CD4-positive, alpha-beta T cell (primary cell): ENCODE results near the gene ZNF277. TPM values are rescaled to one million over a fixed set of nuclear protein-coding genes. Genes with fewer than 3 reads are reported as not detected.
"Not testable (repeated sequence)": the region's sequence is repeated elsewhere in the genome, so short reads cannot be mapped to it uniquely, and the experiment has no call there.

Experiments used
- ATAC-seq: fragments of 200-7000 bp; cut with Tn5 transposase; one replicate; pipeline ENCODE4 v1.10.0; 2022; ENCODE audit warnings: mild to moderate bottlenecking; ENCODE audit not compliant: poor library complexity
- CTCF ChIA-PET: fragments of 350-600 bp; sonication (Branson Sonifier 250); formaldehyde crosslinking; loops from one replicate; lab custom pipeline; 2021; ENCODE audit warnings: antibody characterized with exemption, inconsistent platforms; lab: Charles Lee
- POLR2A ChIA-PET: fragments of 350-600 bp; sonication (Branson Sonifier 250); formaldehyde crosslinking; loops from one replicate; lab custom pipeline; 2021; ENCODE audit warnings: antibody characterized with exemption, inconsistent platforms; lab: Charles Lee
- DNase-seq, 14 experiments: peaks; one replicate each; pipeline ENCODE4 v3.0.0-alpha.2; 2013 to 2020; ENCODE audit warnings: mixed read lengths in 2 of 14
- H3K27ac ChIP-seq, 2 donors: one replicate each; pipeline versions ENCODE4 v1.5.1 to v1.7.0; 2013; ENCODE audit warnings: low read length in 2 of 2, low read depth in 1 of 2, mild to moderate bottlenecking in 1 of 2
- H3K27me3 ChIP-seq, 2 experiments: 1 replicate in 1 of 2; 2 replicates in 1 of 2; pipeline versions ENCODE4 v1.6.1 to v1.7.0; 2013; ENCODE audit warnings: low read length in 2 of 2, control low read depth in 1 of 2, mild to moderate bottlenecking in 1 of 2, moderate library complexity in 1 of 2; ENCODE audit not compliant: insufficient read depth in 2 of 2, control insufficient read depth in 1 of 2
- H3K36me3 ChIP-seq: one replicate; pipeline ENCODE4 v1.6.1; 2013; ENCODE audit warnings: low read length, control low read depth; ENCODE audit not compliant: insufficient read depth
- H3K4me1 ChIP-seq: one replicate; pipeline ENCODE4 v1.6.1; 2013; ENCODE audit warnings: low read length, control low read depth; ENCODE audit not compliant: insufficient read depth
- H3K4me3 ChIP-seq: one replicate; pipeline ENCODE4 v1.5.1; 2013; ENCODE audit warnings: mild to moderate bottlenecking, low read length, moderate library complexity
- H3K9me3 ChIP-seq, 2 experiments: 1 replicate in 1 of 2; 2 replicates in 1 of 2; pipeline versions ENCODE4 v1.6.1 to v1.7.0; 2013; ENCODE audit warnings: low read length in 2 of 2, mild to moderate bottlenecking in 2 of 2, control low read depth in 1 of 2, moderate library complexity in 1 of 2; ENCODE audit not compliant: control insufficient read depth in 1 of 2, insufficient read depth in 1 of 2
- H3K27ac Mint-ChIP-seq: one replicate; pipeline ENCODE4 v1.8.0; 2020; ENCODE audit warnings: mixed read lengths
- H3K27me3 Mint-ChIP-seq: one replicate; pipeline ENCODE4 v1.8.0; 2021; ENCODE audit warnings: mixed read lengths
- H3K36me3 Mint-ChIP-seq: one replicate; pipeline ENCODE4 v1.8.0; 2021; ENCODE audit warnings: low read depth, mixed read lengths
- H3K4me1 Mint-ChIP-seq: one replicate; pipeline ENCODE4 v1.8.0; 2021; ENCODE audit warnings: low read depth, mixed read lengths
- H3K4me3 Mint-ChIP-seq: one replicate; pipeline ENCODE4 v1.8.0; 2020; ENCODE audit warnings: mild to moderate bottlenecking, mixed read lengths
- H3K9me3 Mint-ChIP-seq: one replicate; pipeline ENCODE4 v1.8.0; 2020; ENCODE audit warnings: mixed read lengths
- CTCF ChIP-seq: fragments of 200-600 bp; IDR thresholded peaks from one replicate; pipeline ENCODE4 v1.8.0; 2022; ENCODE audit warnings: antibody characterized with exemption, mild to moderate bottlenecking
- intact Hi-C, 2 experiments: fragments of 100-400 bp; cut with DNase I in 1 of 2; cut with micrococcal nuclease in 1 of 2; formaldehyde crosslinking; loops; one replicate each; pipeline versions ENCODE4 v1.15.1 to v1.9.0; 2023 to 2025; cut with DNase I, micrococcal nuclease
- total RNA-seq, 174 experiments: library from RNA in 2 of 174; stranded (reverse) in 2 of 174; gene quantifications; one replicate each; pipeline ENCODE4 v1.2.3 and lab custom pipeline; 2021 to 2026

ZNF277 gene
- total RNA-seq, 2 experiments from 2014 or later: 21.6 to 22.5 TPM

- no peaks in the 10 kb centered on the region for H3K27me3 Mint-ChIP-seq
- H3K36me3 Mint-ChIP-seq: peaks cover 38% of the 10 kb centered on the region
- POLR2A ChIA-PET: no interaction called here
- no peaks in the 10 kb centered on the region for H3K4me1 ChIP-seq
- TF ChIP-seq CTCF: no peak
- peaks cover 1% of the 10 kb centered on the region for H3K4me1 Mint-ChIP-seq
- H3K9me3 ChIP-seq: peaks cover 0 to 5% of the 10 kb centered on the region in 2 experiments
- CTCF ChIA-PET: no interaction called here
- no peaks in the 10 kb centered on the region for H3K27me3 ChIP-seq
- H3K36me3 ChIP-seq: no peaks in the 10 kb centered on the region
- no peak overlapping the region for H3K27ac Mint-ChIP-seq
- intact Hi-C loops: no loop called here
- no peak for ATAC-seq
- DNase-seq: no peak
- peaks cover 14% of the 10 kb centered on the region for H3K9me3 Mint-ChIP-seq
- H3K4me3 ChIP-seq: no peak overlapping the region
- H3K4me3 Mint-ChIP-seq: no peak overlapping the region
- no peak overlapping the region for H3K27ac ChIP-seq
These were observed 31.8 kb downstream of the ZNF277 start for GRCh38 chr7:112238330-112238729.

DNA sequence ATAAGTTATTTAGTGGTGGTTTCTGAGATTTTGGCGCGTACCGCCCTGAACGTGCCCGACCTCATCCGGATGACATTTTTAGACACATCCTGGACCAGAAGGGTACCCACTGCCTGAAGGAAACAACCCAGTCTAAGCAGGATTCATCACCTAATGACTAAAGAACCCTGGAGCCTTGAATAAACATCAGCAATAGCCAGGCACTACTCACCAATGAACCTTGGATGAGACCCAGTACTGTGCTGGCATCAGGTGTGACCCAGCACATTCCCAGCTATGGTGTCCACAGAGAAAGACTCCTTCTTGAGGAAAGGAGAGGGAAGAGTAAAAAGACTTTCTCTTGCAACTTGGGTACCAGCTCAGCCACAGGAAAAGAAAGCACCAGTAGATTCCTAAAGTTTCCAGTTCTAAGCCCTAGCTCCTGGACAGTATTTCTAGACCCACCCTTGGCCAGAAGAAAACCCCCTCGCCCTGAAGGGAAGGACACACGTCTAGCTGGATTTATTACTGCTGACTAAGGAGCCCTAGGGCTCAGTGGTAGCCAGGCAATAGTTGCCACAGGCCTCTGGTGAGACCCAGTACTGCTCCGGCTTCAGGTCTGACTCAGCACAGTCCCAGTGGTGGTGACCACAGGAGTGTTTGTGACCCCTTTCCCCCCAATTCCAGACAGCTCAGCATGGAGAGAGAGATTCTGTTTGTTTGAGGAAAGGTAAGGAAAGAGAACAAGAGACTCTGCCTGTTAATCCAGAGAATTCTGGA, 32.5 kb downstream of the ZNF277 start:
- H3K4me3 ChIP-seq: no peak overlapping the region
- H3K36me3 ChIP-seq: no peaks in the 10 kb centered on the region
- intact Hi-C loops: no loop called here
- H3K27ac ChIP-seq: no peak overlapping the region
- Mint-ChIP-seq H3K27ac (no peak overlapping the region), H3K4me1 (no peaks in the 10 kb centered on the region), H3K4me3 (no peak overlapping the region), H3K27me3 (no peaks in the 10 kb centered on the region), H3K9me3 (peaks cover 14% of the 10 kb centered on the region), H3K36me3 (peaks cover 37% of the 10 kb centered on the region)
- no peak for ATAC-seq
- H3K27me3 ChIP-seq: no peaks in the 10 kb centered on the region
- CTCF ChIA-PET: no interaction called here
- H3K4me1 ChIP-seq: no peaks in the 10 kb centered on the region
- peaks cover 0 to 4% of the 10 kb centered on the region in 2 experiments for H3K9me3 ChIP-seq
- no peak for DNase-seq
- POLR2A ChIA-PET: no interaction called here
- no peak for TF ChIP-seq CTCF

GRCh38 chr7:112248598-112248997, 42.1 kb downstream of the ZNF277 start:
- no peak for ATAC-seq
- Mint-ChIP-seq H3K4me3 (no peak overlapping the region), H3K9me3 (no peaks in the 10 kb centered on the region), H3K4me1 (peaks cover 36% of the 10 kb centered on the region), H3K27me3 (no peaks in the 10 kb centered on the region), H3K27ac (no peak overlapping the region), H3K36me3 (peaks cover 8% of the 10 kb centered on the region)
- no peak for TF ChIP-seq CTCF
- POLR2A ChIA-PET: interaction anchor here (0.6 kb wide), 1 partner anchor 13 kb away, joined by 3 read pairs; no protein-coding TSS in a partner anchor
- CTCF ChIA-PET: no interaction called here
- no peak overlapping the region for H3K27ac ChIP-seq
- intact Hi-C loops: no loop called here
- no peaks in the 10 kb centered on the region for H3K4me1 ChIP-seq
- H3K4me3 ChIP-seq: no peak overlapping the region
- DNase-seq: no peak
- no peaks in the 10 kb centered on the region for H3K27me3 ChIP-seq
- peaks cover 0 to 4% of the 10 kb centered on the region in 2 experiments for H3K9me3 ChIP-seq
- H3K36me3 ChIP-seq: no peaks in the 10 kb centered on the region

GRCh38 chr7:112249967-112250366, 43.5 kb downstream of the ZNF277 start:
- H3K36me3 ChIP-seq, H3K4me3 ChIP-seq, H3K27me3 ChIP-seq, ATAC-seq, intact Hi-C loops, H3K9me3 ChIP-seq, POLR2A ChIA-PET, CTCF ChIA-PET, H3K36me3 Mint-ChIP-seq, H3K4me1 ChIP-seq, H3K27ac ChIP-seq, H3K9me3 Mint-ChIP-seq, H3K4me3 Mint-ChIP-seq, H3K27ac Mint-ChIP-seq, H3K27me3 Mint-ChIP-seq, DNase-seq: not testable (repeated sequence)
- H3K4me1 Mint-ChIP-seq: peaks cover 49% of the 10 kb centered on the region
